Dermis blood vessel endothelial cell (primary cell): ENCODE measurements around the gene ARID1B. TPM values are rescaled to one million over a fixed set of nuclear protein-coding genes. Genes with fewer than 3 reads are reported as not detected.

Source experiments
- DNase-seq: peaks from one replicate; pipeline ENCODE4 v3.0.0; 2010
- total RNA-seq: library from RNA; depleted of rRNA; stranded (reverse); fragments of >200 nt; gene quantifications from 2 replicates; pipeline ENCODE4 v1.2.3, GENCODE V29; 2014

ARID1B gene
- total RNA-seq, 1 donor from 2014 or later, result 37.8 TPM

DNA sequence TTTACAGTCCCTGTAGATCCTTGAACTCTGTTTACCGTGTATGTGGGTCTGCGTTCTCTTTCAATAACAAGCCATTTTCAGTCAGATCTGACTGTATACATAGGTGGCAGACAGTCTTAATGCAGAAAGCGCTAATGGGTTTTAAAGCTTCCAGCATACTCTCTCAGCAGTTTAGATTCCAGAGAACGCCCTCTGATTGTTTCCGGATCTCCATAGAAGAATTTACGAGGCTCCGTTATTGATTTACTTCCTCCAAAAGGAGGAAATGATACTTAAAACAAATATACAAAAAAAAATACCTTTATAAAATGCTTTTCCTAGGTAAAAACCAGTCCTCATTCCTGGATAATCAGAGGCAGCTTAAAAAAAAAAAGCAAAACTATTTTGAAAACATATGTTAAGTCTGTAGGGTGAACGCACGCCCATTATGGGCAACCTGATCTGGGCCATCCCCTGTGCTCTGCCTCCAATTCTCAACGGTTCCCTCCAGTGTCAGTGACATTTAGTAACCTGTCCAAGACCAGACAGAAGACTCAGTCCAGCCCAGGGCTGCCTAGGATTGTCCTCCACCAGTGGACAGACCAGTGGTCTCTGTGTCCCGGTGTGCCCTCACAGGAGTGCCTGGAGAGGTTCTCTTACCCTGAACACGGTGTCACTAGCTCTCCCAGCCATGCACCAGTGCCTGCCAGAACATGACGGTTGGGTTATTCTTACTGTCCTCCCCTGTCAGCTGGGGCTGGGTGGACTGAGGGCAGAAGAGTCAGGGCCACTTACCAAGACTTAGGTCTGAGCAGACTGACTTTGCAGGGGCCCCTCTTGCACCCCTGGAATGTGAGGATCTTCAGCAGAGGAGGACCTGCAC, 217.3 kb downstream of the ARID1B start:
- DNase-seq, result peak; percentile 59

DNA sequence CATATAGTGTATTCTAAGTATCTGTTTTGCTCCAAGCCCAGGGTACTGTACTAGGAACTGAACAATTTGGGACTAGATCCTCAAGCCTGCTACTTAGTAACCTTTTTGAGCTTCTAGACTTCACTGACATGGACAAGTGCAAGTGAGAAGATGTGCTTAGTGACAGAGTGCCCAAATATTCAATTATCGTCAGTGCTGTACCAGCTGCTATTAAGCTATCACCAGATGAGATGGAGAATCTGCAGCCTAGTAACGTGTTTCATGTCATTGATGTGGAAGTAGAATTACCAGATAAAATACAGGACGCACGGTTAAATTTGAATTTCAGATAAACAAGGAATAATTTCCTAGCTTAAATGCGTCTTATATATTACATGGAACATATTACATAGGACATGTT, 218.3 kb downstream of the ARID1B start:
- DNase-seq, result no peak

DNA sequence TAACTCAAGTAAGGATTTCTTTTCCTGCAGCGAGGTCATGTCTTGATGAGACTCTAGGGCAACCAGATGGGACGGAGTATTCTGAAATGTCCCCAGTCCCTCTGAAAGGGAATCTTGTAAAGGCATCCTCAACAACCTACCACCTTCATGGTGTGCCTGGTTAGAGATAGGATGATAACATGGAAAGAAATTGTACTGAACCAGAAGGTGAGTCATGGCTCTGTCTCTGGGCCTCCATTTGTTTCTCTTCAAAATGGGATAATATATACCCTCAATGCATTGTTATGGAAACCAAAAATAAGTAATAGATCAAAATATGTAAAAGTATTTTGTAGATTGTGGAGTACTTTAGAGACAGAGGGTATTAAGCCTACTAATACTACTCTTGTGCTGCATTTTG, 219.1 kb downstream of the ARID1B start:
- DNase-seq, result no peak

DNA sequence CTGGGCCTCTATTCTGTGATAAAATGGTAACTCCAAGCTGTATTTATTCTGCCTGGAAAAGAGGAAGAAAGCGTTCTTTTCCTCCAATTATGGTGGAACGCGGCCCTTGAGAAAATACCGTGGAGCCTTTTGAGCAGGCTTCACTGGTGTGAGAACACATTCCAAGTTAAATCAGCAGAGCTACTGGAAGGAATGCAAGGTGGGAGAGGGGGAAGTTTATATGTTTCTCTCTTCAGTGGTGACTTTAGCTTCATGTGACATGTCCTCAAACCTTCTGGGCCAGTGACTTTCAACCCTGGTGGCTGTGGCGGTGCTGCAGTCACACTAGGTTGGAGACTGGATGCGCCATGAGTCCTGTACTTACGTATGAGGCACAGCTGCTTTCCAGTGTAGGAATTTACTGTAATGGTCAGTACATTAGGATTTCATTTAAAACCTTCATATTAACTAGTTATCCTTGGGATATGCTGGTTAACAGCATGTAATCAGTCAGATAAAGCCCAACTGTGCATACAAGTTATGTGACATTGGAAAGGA, 221.7 kb downstream of the ARID1B start:
- DNase-seq, result no peak

DNA sequence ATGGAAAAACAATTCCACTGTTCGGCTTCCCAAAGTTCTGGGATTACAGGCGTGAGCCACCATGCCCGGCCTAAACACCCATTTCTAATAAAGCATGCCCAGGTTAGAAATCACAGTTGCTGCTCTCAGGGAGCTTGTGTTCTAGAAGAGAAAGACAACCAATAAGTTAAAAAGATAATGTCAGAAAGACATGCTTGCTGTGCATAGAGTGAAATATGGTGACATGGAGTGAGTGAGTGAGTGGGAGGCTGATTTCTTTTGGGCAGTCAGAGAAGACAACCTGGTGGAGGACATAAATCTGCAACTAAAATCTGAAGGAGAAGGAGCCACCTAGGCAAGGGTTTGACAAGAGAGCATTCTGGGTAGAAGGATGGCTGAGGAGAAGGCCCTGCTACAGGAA, 222.6 kb downstream of the ARID1B start:
- no peak for DNase-seq

DNA sequence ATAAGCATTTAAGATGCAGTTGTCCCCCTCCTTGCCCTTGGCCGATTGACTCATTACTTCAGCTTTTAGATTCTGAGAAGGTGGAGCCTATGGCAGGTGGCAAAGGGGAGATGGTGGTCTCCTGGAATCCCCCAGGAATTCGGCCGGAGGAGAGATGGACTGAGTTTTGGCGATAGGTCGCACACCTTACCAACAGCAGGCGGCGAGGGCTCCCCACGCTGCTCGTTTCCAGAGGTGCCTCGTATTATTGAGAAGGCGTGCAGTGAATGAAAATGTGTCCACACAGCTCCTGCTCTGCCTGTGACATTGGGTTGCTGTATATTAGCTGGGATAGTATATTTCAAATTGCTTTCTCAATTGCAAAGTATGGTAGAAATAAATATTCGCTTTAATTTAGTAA, 224.5 kb downstream of the ARID1B start:
- DNase-seq, result no peak

DNA sequence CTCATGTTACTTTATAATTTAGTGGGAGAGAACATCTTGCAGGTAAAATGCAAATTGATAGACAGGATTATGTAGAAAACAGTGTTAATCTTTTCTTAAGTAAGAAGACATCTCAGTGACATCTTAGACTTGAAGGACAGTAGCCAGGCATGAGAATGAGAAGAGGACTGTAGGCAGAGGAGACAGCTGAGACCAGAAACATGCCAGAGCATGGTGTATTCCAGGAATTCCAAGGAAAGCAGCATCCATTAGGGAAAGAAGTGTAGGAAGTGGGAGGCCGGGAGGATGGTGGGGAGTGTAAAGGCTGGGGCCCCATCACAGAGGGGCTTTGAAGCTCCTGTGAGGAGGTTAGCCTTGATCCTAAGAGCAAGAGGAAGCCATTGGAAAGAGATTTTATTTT, 225.6 kb downstream of the ARID1B start:
- DNase-seq, result no peak

DNA sequence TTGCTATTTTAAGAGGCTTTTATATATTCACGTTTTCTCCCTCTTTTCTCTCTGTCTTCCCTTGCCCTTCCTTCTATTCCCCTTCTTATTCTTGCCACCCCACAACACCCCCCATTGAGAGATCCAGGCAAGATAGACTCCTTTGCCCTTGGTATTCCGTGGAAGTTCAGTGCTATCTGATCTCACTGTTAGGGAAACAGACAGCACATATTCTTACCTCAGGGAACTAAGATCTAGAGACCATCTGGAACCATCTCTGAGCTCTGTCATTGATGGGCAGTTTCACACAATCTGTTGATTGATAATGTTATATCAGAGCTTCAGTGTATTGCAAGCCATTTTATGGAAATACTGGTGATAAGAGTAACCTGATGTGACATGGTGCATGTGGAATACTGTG, 228.8 kb downstream of the ARID1B start:
- no peak for DNase-seq

DNA sequence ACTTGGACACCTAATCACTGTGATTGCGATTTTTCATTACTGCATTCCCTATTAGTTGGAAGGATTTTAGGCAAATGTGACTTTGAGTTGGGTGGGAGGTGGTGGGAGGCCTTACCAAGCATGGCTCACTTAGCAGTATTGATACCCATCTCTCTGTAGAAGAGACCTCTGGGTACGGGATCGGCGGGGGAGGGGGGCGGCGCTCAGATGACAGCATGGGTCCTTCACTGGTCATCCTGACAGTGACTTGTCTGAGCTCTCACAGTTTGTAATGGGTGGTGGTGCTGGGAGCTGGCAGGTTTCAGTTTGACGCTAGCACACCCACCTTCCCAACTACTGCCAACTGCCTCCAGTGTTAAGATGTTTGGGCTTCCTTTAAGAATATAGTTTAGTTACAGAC, 231.4 kb downstream of the ARID1B start:
- DNase-seq, result no peak

DNA sequence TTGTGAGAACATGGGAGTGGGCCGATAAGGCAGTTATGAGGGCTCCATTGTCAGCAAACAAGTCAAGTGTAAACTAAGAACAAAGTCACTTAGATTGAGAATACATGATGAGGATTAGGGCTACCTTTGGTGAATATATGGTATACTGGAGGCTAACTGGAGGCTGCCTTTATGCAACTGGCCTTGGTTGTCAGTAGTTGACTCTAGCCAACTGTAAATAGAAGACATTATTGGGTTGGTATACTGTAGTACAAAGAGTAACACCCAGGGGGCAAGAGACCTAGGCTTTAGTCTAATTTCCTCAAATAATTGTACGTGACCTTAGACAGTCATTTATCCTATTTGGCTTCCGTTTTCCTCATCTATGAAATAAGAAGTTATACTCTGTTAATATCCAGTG, 235.2 kb downstream of the ARID1B start:
- no peak for DNase-seq

DNA sequence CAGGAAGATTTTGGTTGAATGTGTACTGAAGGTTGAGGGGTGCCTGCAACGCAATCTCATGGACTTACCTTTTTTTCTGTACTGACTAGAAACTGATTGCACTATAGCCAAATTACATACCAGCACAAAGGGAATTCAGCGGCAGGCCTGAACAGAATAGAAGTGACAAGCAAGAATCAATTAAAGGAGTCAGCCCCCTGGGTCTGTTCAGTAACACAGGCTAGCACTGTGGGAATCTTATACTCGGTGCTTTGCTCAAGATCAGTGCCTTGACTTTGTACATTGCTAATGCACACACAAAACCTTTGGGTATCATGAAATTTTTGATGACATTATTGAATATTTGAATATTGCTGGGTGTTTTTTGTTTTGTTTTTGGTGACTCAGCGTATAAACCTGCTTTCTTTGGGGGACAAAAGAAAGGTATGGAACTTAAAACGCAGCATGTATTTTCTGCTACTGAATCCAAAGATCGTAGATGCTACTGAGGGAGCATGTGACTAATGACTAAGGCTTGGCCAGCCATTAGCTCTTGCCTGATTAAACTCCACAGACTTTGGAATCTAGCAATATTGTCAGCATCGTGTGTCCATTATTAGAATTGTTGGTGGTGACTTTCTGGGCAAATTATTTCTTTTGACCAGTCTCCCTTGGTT, 236.6 kb downstream of the ARID1B start:
- no peak for DNase-seq

DNA sequence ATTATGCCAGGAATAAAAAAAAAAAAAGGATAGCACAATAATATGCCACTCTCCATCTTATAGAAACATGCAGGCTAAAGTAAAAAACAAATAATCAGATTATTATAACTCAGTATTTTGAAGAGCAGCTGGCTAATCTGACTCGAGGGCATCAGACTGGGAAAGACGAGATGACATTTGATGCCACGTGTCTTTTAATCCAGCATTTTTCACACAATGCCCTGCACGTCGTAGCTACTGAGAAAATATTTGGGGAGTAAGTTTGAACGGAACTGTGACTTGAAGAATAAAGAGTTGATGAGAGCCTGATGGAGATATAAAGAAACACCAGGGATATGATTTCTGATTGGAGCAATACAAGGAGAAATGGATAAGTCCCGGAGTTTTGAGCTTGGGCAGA, 237.7 kb downstream of the ARID1B start:
- no peak for DNase-seq

DNA sequence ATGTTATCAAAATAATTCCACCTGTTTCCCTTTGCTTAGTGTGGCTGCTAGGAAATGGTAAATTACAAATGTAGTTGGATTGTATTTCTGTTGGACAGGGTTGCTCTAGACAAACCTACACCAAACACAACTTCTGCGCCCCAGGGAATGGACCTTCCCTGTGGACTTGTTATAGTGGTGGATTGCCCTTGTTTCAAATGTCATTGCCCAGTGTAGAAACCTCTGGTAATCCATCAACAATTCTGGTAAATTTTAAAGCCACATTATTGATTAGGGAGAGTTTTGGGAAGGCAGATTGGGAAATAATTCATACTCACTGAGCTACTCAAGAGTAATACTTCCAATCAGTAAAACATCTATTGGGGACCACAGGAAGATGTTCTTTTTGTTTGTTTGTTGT, 239.8 kb downstream of the ARID1B start:
- no peak for DNase-seq

DNA sequence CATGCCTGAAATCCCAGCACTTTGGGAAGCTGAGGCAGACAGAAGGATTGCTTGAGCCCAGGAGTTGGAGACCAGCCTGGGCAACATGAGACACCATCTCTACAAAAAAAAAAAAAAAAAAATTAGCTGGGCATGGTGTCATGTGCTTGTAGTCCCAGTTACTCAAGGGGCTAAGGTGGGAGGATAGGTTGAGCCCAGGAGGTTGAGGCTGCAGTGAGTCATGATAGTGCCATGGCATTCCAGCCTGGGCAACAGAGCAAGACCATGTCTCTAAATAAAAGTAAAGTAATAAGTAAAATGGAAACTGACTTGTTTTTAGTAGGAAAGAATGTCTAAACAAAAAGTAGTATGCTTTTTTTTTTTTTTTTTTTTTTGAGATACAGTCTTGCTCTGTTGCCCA, 240.7 kb downstream of the ARID1B start:
- no peak for DNase-seq

DNA sequence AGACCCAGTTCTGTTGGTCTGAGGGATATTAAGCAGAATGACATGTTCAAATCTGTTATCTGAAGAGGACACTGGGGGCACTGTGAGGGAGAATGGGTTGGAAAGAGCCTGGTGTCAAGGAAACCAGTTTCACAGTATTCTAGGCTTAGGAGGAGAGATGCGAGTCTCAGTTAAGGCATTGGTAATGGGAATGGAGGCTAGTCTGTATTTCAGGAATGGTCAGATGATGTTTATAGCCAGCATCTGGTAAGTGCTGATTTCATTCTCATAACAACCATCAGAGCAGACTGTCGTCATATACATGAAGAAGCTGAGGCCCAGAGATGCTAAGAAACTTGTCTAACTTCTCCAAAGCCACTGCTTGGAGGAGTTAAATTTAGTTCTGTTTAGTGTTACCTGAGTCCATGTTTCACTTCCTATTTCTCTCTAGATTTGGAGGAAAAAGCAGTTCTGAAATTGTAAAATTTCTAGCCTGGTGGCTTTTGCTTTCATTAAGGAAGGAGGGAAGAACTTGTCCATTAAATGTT, 242.0 kb downstream of the ARID1B start:
- DNase-seq, result no peak

DNA sequence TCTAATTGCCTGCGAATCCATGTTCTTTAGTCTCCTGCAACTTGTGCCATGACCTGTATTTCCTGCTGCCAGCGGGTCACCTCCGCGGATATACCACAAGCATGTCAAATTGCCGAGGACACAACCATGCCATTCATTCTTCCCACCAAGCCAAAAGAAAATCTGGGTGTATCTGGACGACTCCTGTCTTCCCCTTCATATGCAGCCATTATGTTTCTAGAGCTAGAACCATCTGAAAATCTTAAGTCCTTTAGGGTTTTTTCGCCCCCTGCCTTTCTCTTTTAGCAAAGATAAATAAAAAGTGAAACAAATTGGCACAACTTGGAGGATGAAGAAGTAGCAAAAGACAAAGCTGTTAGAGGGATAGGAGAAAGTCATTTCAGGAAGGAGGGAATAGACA, 242.6 kb downstream of the ARID1B start:
- DNase-seq, result peak; percentile 20

DNA sequence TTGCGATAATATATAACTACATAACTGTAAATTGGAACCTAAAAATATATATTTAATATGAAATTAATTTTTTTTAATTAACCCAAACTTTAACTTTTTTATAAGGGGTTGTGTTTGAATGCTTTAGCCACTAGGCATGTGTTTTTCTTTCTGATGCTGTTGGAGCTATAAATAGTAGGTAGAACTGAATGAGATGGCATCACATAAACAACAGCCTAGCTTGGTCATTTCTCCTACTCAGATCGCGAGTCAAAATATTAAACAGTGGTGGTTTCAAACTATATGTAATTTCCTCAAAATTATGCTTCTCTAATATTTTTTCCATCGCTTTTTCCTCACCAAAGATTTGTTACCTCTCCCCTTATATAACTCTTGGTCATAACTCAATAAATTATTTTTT, 243.2 kb downstream of the ARID1B start:
- peak; percentile 51 for DNase-seq

DNA sequence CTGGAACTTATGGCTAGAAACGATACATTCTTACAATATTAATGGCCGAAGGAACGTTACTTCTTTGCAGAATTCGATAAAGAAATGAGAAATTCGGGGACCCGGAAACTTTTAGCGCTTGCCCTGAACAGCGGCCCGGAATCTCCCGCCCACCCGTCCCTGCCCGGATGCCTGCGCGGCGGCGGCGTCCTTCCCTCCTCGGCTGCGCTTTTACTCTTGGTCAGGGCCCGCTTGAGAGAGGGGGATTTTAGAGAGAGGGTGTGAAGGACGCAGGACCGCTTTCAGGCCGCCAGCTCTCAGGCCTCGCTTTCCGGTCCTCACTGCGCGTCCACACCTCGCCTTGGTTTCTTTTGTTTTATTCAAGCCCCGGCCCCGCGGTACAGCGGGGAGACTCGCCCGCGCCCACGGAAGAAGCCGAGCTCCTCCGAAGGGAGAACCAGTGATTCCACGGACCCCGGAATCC, 243.7 kb downstream of the ARID1B start:
- peak; percentile 71 for DNase-seq

DNA sequence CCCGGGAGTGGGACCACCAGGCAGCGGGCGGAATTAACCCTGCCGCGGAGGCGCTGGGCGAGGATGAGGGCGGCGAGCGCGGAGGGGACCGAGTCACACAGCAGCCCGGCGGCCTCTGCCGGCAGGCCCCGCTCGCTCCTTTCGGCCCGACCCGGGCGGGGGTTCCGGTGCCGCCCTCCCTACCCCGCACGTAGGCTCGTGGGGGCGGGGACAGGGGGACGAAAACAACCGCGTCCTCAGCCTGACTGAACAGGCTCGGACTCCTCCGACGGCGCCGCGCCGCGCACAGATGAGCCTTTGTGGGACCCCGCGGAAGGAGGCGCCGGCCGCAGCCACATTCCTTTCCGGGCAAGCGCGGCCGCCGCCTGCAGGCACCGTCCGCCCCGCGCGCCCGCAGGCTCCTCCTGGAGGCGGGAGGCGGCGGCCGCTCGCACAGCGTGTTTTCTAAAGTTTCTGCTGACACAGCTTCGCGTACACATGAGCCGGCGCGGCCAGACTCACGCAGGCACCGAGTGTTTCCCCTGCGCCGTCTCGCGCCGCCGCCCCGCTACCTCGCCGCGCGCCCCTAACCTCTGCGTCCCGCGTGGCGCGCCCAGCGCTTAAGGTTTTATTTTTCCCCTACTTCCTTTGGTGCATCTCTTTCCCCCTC, 244.3 kb downstream of the ARID1B start:
- DNase-seq, result peak; percentile 89

DNA sequence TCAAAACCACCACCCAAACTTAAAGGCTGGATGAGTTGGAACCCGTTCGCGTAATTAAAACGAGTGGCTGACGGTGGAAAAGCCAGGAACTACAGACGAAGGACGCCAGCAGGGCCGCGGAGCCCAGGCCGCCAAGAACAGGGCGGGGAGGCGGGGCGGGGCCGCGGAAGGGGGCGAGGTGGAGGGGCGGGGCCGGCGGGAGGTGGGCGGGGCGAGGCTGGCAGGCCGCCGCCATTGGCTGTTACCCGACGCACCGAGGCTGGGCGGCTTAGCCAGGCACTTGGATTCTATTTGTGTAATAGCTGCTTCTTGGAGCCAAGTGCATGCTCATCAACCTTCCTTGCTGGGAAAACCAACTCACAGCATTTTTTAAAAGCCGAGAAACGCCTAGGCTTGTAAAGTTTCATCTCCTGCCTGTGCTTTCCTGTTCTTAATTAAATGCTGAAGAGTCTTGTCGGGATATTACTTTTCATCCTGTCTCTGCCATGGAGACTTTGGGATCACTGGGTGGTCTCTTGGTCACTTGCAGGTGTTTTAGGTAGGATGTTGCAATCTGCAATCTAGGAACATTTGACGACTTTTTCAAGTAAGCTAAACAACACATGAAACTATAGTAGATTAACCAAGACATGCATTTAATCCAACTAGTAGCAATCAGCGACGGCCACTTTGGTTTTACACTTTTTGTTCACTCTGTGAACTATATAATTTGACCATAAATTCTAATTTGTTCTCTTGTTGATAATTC, 245.0 kb downstream of the ARID1B start:
- DNase-seq, result peak; percentile 90

DNA sequence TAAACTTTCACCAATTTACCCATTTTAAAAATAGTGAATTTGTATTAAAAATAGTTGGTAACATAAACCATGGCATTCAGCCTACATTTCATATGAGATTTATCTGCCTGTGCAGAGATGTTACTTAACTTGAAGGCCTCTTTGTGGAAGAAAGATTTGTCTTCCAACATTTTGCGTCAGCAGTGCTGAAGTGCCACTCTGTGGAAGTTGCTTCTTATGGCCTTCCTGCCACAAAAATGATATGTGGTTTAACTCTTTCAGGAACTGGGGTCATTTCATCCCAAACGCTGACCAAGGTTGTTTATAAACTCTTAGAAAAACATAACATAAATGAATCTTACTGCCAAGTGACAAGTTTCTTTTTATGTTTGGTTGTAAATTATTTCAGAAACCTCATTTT, 246.8 kb downstream of the ARID1B start:
- DNase-seq, result no peak

DNA sequence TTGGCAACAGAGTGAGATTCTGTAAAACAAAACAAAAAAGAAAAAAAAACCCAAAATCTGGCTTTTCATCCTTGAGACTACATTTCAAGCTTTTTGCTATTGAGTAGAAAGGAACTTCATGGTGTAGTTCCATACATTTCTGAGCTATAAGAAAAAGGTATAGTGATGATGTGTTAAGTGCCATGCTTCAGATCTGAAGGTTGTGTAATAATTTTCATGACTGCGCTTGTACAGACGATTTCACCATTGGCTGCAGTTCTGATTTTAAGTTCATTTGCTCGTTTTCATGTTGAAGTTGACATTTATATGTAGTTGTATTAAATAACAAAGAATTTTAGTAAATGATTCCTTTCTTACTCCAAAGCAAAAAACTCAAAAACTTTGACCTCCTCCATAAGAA, 247.6 kb downstream of the ARID1B start:
- DNase-seq, result no peak
